Osteoblast (primary cell): ENCODE data around the gene LCA5. TPM values are rescaled to one million over a fixed set of nuclear protein-coding genes. Genes with fewer than 3 reads are reported as not detected.

Source experiments
- DNase-seq: peaks from one replicate; pipeline ENCODE4 v3.0.0; 2011; ENCODE audit warnings: low spot score, mixed read lengths; ENCODE audit not compliant: insufficient read length; ENCODE audit errors: missing footprints
- H2AFZ ChIP-seq: 2 replicates; pipeline ENCODE4 v1.6.0; 2011; ENCODE audit warnings: mild to moderate bottlenecking, low read length
- H3K27ac ChIP-seq: 2 replicates; pipeline ENCODE4 v1.5.1; 2011; ENCODE audit warnings: mild to moderate bottlenecking, low read depth, low read length, moderate library complexity
- H3K27me3 ChIP-seq: 2 replicates; pipeline ENCODE4 v1.6.0; 2012; ENCODE audit warnings: mild to moderate bottlenecking, control low read depth, inconsistent platforms, low read length, moderate library complexity; ENCODE audit not compliant: insufficient read depth
- H3K36me3 ChIP-seq: 2 replicates; pipeline ENCODE4 v1.5.1; 2011; ENCODE audit warnings: mild to moderate bottlenecking, low read length, control low read depth, moderate library complexity; ENCODE audit not compliant: insufficient read depth
- H3K4me1 ChIP-seq: 2 replicates; pipeline ENCODE4 v1.5.1; 2011; ENCODE audit warnings: mild to moderate bottlenecking, low read length, control low read depth, moderate library complexity; ENCODE audit not compliant: insufficient read depth
- H3K4me2 ChIP-seq: 2 replicates; pipeline ENCODE4 v1.6.0; 2011; ENCODE audit warnings: mild to moderate bottlenecking, low read length; ENCODE audit not compliant: insufficient read depth
- H3K4me3 ChIP-seq: fragments of 200-600 bp; sonication (generic); 3 replicates; pipeline ENCODE4 v1.5.1; 2012; ENCODE audit warnings: mild to moderate bottlenecking, low read length, inconsistent platforms; ENCODE audit not compliant: insufficient read depth
- H3K79me2 ChIP-seq: 2 replicates; pipeline ENCODE4 v1.6.0; 2012; ENCODE audit warnings: mild to moderate bottlenecking, low read length, control low read depth, inconsistent platforms; ENCODE audit not compliant: insufficient read depth
- H3K9me3 ChIP-seq: 2 replicates; pipeline ENCODE4 v1.5.1; 2011; ENCODE audit warnings: low read depth, low read length, control low read depth
- H4K20me1 ChIP-seq: 2 replicates; pipeline ENCODE4 v1.6.0; 2012; ENCODE audit warnings: mild to moderate bottlenecking, low read length, control low read depth; ENCODE audit not compliant: insufficient read depth
- CTCF ChIP-seq: IDR thresholded peaks from 2 replicates; pipeline ENCODE4 v1.5.1; 2011; ENCODE audit warnings: mild to moderate bottlenecking, low read depth, low read length, moderate library complexity; ENCODE audit errors: extremely low read depth
- small RNA-seq: library from RNA; depleted of rRNA; stranded (forward); fragments of <200 nt; gene quantifications from one replicate; pipeline ENCODE3, GENCODE V24; 2012
- total RNA-seq: library from RNA; depleted of rRNA; stranded (reverse); fragments of >200 nt; gene quantifications from 2 replicates; pipeline ENCODE4 v1.2.3, GENCODE V29; 2012

The LCA5 gene
- total RNA-seq, 1 donor: 10.1 TPM

GRCh38 chr6:79435746-79436145 is 101.5 kb downstream of the LCA5 start:
- Histone ChIP-seq H3K27ac (no peak overlapping the region), H3K27me3 (no peaks in the 10 kb centered on the region), H3K4me3 (no peak overlapping the region), H3K4me2 (no peak overlapping the region), H3K9me3 (no peaks in the 10 kb centered on the region), H3K36me3 (no peaks in the 10 kb centered on the region), H4K20me1 (no peaks in the 10 kb centered on the region), H3K4me1 (no peaks in the 10 kb centered on the region), H2AFZ (no peak overlapping the region), H3K79me2 (no peaks in the 10 kb centered on the region)
- TF ChIP-seq CTCF: no peak
- DNase-seq: no peak

Small RNAs within 50 kb of the gene (small RNA-seq; reads per million reads assigned to genes)
- not detected for gene DBIP1

Other genes with a start within 250 kb of the LCA5 start
- 2.2 and 2.7 TPM in 2 replicates for gene SH3BGRL2, start 93.9 kb upstream of the LCA5 start, total RNA-seq